HepG2 (cell line): ENCODE measurements around the gene RAB3IP.
"Not testable (repeated sequence)": the region's sequence is repeated elsewhere in the genome, so short reads cannot be mapped to it uniquely, and the experiment has no call there.

Source experiments
- CTCF ChIP-seq: sonication (generic); formaldehyde crosslinking; IDR thresholded peaks from 2 replicates; pipeline ENCODE4 v1.5.0; 2020; ENCODE audit warnings: mild to moderate bottlenecking, missing genetic modification reagents, moderate library complexity
- MEIS2 ChIP-seq: sonication (generic); formaldehyde crosslinking; IDR thresholded peaks from 2 replicates; pipeline ENCODE4 v1.9.0; 2021; ENCODE audit warnings: mild to moderate bottlenecking, missing genetic modification reagents
- MIER2 ChIP-seq: IDR thresholded peaks from 2 replicates; pipeline ENCODE4 v1.6.1; 2016; ENCODE audit warnings: missing biosample characterization, missing genetic modification reagents
- MTERF4 ChIP-seq: sonication (generic); formaldehyde crosslinking; IDR thresholded peaks from 2 replicates; pipeline ENCODE4 v1.8.0; 2023; ENCODE audit warnings: mild to moderate bottlenecking, missing genetic modification reagents
- POLR2A ChIP-seq, 2 experiments: IDR thresholded peaks; 2 replicates each; pipeline ENCODE4 v1.6.1; 2011; ENCODE audit warnings: low read depth in 2 of 2, low read length in 2 of 2, mild to moderate bottlenecking in 1 of 2, moderate library complexity in 1 of 2; ENCODE audit not compliant: insufficient read depth in 1 of 2
- RAD21 ChIP-seq: fragments of 450-650 bp; formaldehyde crosslinking; IDR thresholded peaks from 2 replicates; pipeline ENCODE4 v1.5.0; 2020; ENCODE audit warnings: mild to moderate bottlenecking
- ZNF280D ChIP-seq: sonication (generic); formaldehyde crosslinking; IDR thresholded peaks from 2 replicates; pipeline ENCODE4 v1.5.1; 2020; ENCODE audit warnings: mild to moderate bottlenecking, missing genetic modification reagents

- TF ChIP-seq ZNF280D (CRISPR knock-in tag); POLR2A (IDR thresholded peaks at IDR 0.05; ENCODE audit: insufficient read depth in 1 of 2, low read depth in 2 of 2, low read length in 2 of 2); CTCF (CRISPR knock-in tag); MEIS2 (CRISPR knock-in tag); RAD21 (CRISPR knock-in tag); MIER2; MTERF4 (CRISPR knock-in tag): not testable (repeated sequence)
Measured at GRCh38 chr12:69807101-69807897, 68.6 kb downstream of the RAB3IP start.
